Suprapubic skin (tissue), 4 donors: ENCODE results near the gene CASKIN2. TPM values are rescaled to one million over a fixed set of nuclear protein-coding genes. Genes with fewer than 3 reads are reported as not detected.
A peak's percentile ranks its signal among the peaks of the same experiment; 100 is the strongest.

Experiments used
- DNase-seq, 2 donors: peaks; one replicate each; pipeline ENCODE4 v3.0.0-alpha.2; 2019; ENCODE audit warnings: low spot score in 2 of 2
- H3K27ac ChIP-seq: fragments of 200-600 bp; sonication (generic); one replicate; pipeline ENCODE4 v1.5.1; 2019
- H3K27me3 ChIP-seq: fragments of 200-600 bp; sonication (generic); one replicate; pipeline ENCODE4 v1.5.1; 2019
- H3K36me3 ChIP-seq: fragments of 200-600 bp; sonication (generic); one replicate; pipeline ENCODE4 v1.5.1; 2019
- H3K4me1 ChIP-seq: fragments of 200-600 bp; sonication (generic); one replicate; pipeline ENCODE4 v1.5.1; 2019
- H3K4me3 ChIP-seq: fragments of 200-600 bp; sonication (generic); one replicate; pipeline ENCODE4 v1.5.1; 2019; ENCODE audit warnings: mild to moderate bottlenecking
- H3K9me3 ChIP-seq: fragments of 200-600 bp; sonication (generic); one replicate; pipeline ENCODE4 v1.5.1; 2019
- EP300 ChIP-seq: sonication (generic); formaldehyde crosslinking; IDR thresholded peaks from one replicate; pipeline ENCODE4 v1.6.1; 2017; ENCODE audit warnings: antibody characterized with exemption
- POLR2A ChIP-seq, 2 donors: fragments of 450-650 bp; IDR thresholded peaks; one replicate each; pipeline ENCODE4 v1.6.1; 2017; ENCODE audit warnings: antibody characterized with exemption in 2 of 2, mild to moderate bottlenecking in 2 of 2, moderate library complexity in 2 of 2
- POLR2AphosphoS5 ChIP-seq, 3 donors: sonication (generic); formaldehyde crosslinking; IDR thresholded peaks; one replicate each; pipeline ENCODE4 v1.6.1; 2017; ENCODE audit warnings: antibody characterized with exemption in 3 of 3
- WGBS: methylation state at CpG from one replicate; pipeline ENCODE4 v1.1.5; 2018; 5-methylcytosine and 5-hydroxymethylcytosine counted together
- total RNA-seq, 4 donors: library from RNA; depleted of rRNA; stranded (reverse); fragments of >200 nt; gene quantifications; one replicate each; pipeline ENCODE4 v1.1.0, GENCODE V29; 2016
- TF ChIP-seq, protein P1 (sequence below), 2 donors: fragments of 200-600 bp in 1 of 2; fragments of 450-650 bp in 1 of 2; sonication (generic) in 1 of 2; IDR thresholded peaks; one replicate each; pipeline ENCODE4 v1.5.1; 2016 to 2019; ENCODE audit warnings: antibody characterized with exemption in 2 of 2, mild to moderate bottlenecking in 1 of 2, moderate library complexity in 1 of 2

Gene CASKIN2
- total RNA-seq, 4 donors from 2014 or later: 18.7 to 25.1 (median 22.1) TPM

DNA sequence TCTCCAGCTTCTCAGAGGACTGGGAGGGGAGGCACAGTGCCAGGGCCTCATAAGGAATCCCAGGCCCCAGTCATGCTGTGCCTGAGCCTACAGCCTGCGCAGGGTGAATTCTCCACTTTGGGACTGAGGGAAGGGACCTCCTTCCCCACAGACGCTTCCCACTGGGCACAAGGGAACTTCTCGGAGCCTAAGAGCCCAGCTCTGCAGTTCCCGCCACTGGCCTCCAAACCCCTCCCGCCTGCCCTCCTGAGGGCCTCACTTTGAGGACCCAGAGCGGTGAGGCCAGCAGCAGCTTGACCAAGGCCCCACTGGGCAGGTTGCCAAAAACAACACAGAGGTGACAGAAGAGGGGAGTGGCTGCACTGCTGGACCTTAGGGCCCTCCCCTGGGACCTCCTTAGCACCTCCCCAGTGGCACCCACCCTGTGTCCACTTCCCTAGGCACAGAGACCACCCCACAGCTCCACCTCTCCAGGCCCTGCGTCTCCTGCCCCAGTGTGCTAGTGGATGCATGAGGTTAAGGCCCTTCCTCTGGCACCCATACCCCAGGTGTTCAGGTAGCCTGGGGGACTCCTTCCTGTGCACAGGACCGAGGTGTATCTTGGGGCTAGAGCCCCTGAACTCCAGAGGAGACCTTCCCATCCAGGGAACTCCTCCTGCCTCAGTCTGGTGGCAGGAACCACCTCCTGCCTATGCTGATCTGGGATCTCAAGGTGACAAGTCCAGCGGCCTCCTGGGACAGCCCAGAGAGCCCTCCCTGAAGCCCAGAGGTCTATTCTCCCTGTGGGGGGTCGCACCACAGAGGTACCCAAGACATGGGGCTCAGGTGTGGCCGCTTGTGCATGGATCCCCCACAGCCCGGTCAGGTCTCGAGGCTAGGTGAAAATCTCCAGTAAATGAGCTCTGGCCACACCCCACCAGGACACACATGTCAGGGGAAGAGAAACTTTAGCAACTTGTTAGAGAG is 3.4 kb downstream of the CASKIN2 start:
- Histone ChIP-seq H3K9me3 (no peaks in the 10 kb centered on the region), H3K27ac (peak overlapping the region; percentile 21), H3K4me1 (peaks cover 46% of the 10 kb centered on the region), H3K27me3 (no peaks in the 10 kb centered on the region), H3K36me3 (peaks cover 15% of the 10 kb centered on the region), H3K4me3 (peak overlapping the region; percentile 79)
- TF ChIP-seq, protein P1, sequence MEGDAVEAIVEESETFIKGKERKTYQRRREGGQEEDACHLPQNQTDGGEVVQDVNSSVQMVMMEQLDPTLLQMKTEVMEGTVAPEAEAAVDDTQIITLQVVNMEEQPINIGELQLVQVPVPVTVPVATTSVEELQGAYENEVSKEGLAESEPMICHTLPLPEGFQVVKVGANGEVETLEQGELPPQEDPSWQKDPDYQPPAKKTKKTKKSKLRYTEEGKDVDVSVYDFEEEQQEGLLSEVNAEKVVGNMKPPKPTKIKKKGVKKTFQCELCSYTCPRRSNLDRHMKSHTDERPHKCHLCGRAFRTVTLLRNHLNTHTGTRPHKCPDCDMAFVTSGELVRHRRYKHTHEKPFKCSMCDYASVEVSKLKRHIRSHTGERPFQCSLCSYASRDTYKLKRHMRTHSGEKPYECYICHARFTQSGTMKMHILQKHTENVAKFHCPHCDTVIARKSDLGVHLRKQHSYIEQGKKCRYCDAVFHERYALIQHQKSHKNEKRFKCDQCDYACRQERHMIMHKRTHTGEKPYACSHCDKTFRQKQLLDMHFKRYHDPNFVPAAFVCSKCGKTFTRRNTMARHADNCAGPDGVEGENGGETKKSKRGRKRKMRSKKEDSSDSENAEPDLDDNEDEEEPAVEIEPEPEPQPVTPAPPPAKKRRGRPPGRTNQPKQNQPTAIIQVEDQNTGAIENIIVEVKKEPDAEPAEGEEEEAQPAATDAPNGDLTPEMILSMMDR (IDR thresholded peaks at IDR 0.05): no peak
- no peak for TF ChIP-seq POLR2A (IDR thresholded peaks at IDR 0.05)
- TF ChIP-seq POLR2AphosphoS5 (IDR thresholded peaks at IDR 0.05): no peak
- TF ChIP-seq EP300: no peak
- DNase-seq: no peak
- 78% methylated on average over 9 of the region's 13 CpGs for WGBS

DNA sequence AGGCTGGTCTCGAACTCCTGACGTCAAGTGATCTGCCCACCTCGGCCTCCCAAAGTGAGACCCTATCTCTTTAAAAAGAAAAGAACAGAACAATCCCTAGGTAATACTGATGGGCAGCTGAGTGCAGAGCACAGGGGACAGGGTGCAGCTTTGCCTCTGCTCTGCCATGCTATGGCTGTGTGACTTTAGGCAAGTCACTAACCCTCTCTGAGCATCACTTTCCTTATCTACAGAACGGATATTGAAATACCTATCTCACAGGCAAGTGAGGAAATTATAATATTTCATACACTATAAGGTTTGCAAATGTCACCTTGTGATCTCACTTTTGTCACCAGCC is 4.1 kb downstream of the CASKIN2 start:
- 94% methylated on average over 4 of the region's 4 CpGs for WGBS
- no peak for DNase-seq
- TF ChIP-seq, protein P1 (IDR thresholded peaks at IDR 0.05): no peak
- TF ChIP-seq POLR2A (IDR thresholded peaks at IDR 0.05): no peak
- TF ChIP-seq POLR2AphosphoS5 (IDR thresholded peaks at IDR 0.05): no peak
- TF ChIP-seq EP300: no peak
- Histone ChIP-seq H3K9me3 (no peaks in the 10 kb centered on the region), H3K27me3 (no peaks in the 10 kb centered on the region), H3K4me1 (peaks cover 44% of the 10 kb centered on the region), H3K27ac (no peak overlapping the region), H3K4me3 (peak overlapping the region; percentile 79), H3K36me3 (peaks cover 22% of the 10 kb centered on the region)

DNA sequence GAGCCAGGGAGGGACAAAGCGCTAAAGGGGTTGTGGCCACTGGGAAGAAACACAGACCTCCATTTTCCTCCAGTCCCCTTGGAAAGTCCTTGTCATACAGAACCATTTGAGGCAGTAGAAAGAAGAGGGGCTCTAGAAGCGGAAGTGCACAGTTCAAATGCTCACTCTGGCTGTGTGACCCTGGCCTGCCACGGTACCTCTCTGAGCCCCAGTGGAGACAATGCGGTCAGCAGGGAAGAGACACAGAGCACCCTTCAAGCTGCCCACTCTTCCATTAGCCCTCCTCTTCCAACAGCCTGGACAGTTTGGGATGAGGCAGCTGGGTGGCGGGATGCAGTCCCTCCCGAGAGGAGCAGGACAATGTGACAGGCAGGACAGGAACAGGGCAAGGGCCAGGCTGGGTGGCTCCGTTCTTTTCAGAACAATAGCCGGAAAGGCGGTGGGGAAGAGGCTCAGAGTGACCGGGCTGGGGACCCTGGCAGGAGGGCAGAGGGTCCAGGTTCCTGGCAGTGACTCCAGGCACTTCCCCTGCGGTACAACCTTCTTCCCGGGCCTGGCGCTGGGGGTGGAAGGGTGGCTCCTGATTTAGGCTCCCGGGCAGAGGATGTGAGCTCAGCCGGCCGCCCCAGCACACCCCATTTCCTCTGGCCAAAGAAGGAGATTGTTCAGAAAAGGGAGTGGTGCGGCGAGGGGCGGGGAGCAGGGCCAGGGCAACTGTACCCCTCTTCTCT is 5.6 kb downstream of the CASKIN2 start:
- peak in 1 of 3 donors; percentile 12 for TF ChIP-seq POLR2AphosphoS5 (IDR thresholded peaks at IDR 0.05)
- TF ChIP-seq EP300: no peak
- TF ChIP-seq, protein P1 (IDR thresholded peaks at IDR 0.05): no peak
- no peak for TF ChIP-seq POLR2A (IDR thresholded peaks at IDR 0.05)
- DNase-seq: no peak
- WGBS: 63% methylated on average over 19 of the region's 19 CpGs
- H3K4me1 ChIP-seq: peaks cover 42% of the 10 kb centered on the region
- peak overlapping the region; percentile 15 for H3K4me3 ChIP-seq
- no peaks in the 10 kb centered on the region for H3K9me3 ChIP-seq
- peak overlapping the region; percentile 58 for H3K27ac ChIP-seq
- H3K27me3 ChIP-seq: no peaks in the 10 kb centered on the region
- H3K36me3 ChIP-seq: peaks cover 37% of the 10 kb centered on the region

DNA sequence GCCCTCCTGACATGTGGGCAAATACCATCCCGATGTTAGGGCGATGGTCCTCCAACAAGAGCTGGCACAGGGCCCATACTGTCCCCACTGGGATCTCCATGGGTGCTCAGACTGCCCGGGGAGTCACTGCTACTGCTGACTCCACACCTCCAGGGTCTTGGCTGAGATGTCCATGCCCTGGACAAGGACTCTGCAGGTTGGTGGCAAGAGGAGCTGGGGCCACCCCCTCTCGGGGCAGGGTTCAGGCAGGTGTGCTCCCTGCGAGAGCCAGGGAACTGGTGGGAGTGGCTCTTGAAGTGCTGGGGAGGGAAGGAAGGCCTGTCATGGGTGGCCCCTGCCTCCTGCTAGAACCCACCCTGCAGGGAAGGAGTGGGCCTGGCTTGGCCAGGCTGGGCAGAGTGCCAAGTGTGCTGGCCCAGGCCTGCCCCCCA is 6.4 kb downstream of the CASKIN2 start:
- TF ChIP-seq, protein P1 (IDR thresholded peaks at IDR 0.05): no peak
- TF ChIP-seq EP300: no peak
- TF ChIP-seq POLR2AphosphoS5 (IDR thresholded peaks at IDR 0.05): no peak
- TF ChIP-seq POLR2A (IDR thresholded peaks at IDR 0.05): no peak
- H3K27ac ChIP-seq: peak overlapping the region; percentile 58

More for the DNA sequence above, 6.4 kb downstream of the CASKIN2 start:
- WGBS: 81% methylated on average over 3 of the region's 5 CpGs
- Histone ChIP-seq H3K9me3 (no peaks in the 10 kb centered on the region), H3K36me3 (peaks cover 45% of the 10 kb centered on the region), H3K4me1 (peaks cover 35% of the 10 kb centered on the region), H3K4me3 (peak overlapping the region; percentile 15), H3K27me3 (no peaks in the 10 kb centered on the region)
- DNase-seq: no peak
